Measurements from ENCODE around the gene SKOR1.

SKOR1 gene

DNA sequence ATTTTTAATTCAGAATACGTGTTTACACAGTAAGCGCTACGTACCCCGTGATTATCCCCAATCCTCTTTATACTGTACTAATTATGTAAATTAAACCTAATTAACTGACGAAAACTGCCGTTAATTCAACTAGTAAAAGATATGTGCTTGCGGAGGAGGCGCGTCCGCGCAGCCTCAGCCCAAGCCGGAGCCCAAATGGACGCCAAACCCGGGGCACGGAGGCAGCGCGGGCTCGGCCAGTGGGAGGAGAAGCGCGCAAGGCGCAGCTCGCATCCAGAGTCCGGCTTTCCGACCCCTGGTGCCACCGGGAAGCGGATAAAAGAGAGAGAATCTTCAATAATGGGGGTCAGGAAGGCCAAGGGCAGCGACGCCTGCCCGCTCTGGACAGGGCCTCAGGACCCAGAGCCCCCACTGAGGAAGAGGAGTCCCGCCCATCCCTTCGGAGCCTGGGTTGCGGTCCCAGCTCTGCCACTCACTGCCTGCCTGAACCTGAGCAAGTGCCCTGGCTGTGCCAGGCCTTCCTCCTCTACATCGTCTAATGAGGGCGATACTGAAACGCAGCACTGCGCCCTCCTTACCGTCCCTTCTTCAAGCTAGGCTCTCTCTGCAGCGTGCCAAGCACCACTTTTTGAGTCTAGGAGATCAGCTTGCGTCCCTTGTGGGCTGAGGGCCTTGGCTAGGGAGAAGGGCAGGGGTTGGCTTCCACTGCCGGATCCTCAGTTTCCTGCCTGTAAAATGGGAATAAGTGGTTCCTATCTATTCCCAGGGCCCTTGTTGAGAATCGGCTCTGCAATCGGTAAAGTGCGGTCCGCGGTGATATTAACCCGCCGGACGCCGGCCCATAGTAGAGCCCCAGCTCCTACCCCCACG lies 5.0 kb upstream of the SKOR1 start:
- DNase-seq (ENCODE audit: low read depth in 3 of 3), result no peak

DNA sequence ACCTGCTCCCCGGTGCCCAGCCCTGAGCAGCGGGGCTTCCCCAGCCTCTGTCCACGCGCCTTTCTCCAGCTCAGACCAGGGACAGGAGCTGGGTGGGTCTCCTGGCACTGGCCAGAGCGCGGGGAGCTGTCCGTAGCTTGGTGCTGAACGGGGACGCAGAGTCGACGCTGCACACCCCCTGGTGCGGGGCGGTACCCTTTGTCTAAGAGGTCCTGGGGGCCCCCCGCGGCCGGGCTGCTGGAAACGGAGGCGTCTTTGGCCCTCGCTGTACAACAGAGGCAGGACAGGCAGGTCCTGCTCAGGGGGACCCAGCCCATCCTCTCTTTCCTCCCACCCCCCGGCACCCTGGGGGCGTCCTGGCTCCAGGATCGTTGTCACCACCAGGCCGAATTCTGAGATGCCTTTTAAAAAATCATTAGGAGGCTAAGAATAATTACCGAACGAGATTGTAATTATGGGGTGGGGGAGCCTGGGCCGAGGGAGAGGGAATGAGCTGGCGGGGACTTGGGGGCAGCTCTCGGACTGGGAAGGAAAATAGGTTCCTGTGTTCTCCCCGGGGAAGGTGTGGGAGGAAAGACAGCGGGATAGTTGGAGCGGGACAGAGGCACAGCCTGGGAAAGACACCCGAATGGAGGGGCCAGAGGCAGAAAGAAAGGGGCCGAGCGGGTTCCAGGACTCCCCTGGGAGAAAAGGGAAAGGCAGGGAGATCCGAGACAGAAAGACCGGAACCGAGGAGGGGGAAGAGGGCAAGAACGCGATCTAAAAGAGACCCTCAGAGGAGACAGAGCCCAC lies 4.1 kb upstream of the SKOR1 start:
- DNase-seq (ENCODE audit: low read depth in 3 of 3), result no peak

DNA sequence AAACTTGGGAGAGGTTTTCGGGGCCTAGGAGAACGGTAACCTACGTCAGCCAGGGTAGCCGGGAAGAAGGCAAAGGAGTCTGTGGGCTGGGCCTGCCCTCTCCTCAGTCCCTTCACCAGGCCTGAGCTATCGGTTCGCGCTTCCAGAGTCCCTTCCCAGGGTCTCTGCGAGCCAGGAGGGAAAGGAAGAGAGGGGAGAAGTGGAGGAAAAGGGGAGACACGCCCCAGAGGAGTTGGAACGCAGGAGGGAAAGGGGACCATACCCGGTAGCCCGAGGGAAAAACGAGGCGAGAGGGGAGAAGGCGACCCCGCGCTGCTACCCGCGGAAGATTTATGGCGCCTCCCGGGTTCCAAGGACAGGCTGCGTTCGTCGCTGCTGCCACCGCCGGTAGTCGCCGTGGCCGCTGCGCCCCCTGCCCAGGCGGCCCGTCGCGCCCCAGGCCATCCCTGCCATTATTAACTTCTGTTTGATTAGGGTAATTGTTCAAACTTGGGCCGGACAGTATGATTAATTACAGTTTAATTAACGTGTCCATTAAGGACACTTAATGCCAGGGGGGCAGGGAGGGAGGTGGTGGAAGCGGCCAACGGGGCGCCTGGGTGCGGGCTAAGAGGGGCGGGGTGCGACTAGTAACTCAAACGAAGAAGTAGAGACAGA lies 3.4 kb upstream of the SKOR1 start:
- no peak for DNase-seq (ENCODE audit: low read depth in 3 of 3)

DNA sequence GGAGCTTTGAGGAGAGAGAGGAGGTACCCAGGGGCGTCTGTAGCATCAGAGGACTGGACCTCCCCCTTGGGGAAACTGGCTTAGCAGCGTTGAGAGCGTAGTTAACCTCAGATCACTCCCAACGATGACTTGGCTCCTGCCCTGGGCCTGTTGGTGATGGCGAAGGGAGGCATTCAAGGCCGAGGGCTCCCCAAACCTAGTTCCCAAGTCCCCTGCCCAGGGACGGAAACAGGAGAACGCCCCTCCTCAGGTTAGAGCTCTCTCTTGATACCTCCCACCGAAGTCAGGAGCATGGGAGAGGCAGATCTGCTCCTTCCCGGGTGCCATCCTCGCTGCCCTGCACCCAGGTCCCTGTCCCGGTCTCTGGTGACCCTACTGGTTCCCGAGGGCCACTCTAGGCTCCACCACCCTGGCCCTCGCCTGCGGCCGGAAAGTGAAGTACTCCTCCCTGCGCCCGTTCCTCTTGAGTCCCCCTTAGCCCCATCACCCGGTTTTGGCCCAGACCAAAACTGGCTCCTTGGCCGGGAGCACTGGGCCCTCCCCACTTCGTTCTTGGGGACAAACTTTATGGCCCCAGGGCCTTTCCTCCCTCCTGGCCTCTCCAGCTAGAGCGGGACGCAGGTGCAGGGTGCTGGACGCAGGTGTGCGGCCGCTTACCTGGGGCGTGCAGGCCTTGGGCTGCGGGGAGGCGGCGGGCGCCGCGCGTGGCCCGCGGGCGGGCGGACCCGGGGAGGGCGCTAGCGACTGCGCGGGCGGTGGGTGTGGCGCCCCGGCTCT lies 2.6 kb upstream of the SKOR1 start:
- no peak for DNase-seq (ENCODE audit: low read depth in 3 of 3)

DNA sequence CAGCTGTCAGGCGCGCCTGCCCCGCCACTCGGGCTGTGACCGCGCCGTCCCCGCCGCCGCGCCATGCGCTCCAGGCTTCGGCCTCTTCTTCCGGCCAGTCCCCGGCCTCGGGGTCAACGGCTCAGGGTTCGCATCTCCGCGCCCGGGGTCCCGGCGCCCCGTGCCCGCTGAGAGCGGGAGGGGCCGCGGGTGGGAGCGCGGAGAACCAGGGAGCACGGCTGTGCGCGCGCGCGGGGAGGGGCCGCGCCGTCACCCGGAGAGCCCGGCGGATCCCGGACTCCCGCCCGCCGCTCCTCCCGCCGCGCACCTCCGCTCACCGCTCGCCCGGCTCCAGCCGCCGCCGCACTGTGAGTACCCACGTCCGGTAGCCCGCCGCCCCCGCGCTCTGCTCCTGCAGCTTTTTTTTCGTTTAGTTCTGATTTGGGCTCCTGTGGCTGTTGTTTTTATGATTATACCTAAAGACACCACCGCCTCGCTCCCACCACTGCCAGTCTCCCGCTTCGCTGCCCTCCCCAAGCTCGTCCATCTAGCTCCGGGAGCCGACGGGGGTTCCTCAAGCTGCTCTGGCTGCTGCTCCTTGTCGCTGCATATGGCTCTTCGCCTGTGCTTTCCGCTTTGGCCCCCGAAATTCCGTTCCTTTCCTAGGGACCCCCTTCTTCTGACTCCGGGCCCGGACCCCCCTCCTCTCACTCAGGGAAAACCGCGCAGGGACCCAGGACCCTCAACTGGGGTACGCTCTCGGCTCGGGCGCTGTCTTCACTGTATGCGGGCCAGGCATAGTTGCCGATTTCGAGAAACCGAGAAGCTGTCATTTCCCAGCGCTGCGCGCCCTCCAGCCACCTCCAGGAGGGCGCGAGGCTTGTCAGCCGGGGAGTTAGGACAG lies 1.8 kb upstream of the SKOR1 start:
- no peak for DNase-seq (ENCODE audit: low read depth in 3 of 3)

DNA sequence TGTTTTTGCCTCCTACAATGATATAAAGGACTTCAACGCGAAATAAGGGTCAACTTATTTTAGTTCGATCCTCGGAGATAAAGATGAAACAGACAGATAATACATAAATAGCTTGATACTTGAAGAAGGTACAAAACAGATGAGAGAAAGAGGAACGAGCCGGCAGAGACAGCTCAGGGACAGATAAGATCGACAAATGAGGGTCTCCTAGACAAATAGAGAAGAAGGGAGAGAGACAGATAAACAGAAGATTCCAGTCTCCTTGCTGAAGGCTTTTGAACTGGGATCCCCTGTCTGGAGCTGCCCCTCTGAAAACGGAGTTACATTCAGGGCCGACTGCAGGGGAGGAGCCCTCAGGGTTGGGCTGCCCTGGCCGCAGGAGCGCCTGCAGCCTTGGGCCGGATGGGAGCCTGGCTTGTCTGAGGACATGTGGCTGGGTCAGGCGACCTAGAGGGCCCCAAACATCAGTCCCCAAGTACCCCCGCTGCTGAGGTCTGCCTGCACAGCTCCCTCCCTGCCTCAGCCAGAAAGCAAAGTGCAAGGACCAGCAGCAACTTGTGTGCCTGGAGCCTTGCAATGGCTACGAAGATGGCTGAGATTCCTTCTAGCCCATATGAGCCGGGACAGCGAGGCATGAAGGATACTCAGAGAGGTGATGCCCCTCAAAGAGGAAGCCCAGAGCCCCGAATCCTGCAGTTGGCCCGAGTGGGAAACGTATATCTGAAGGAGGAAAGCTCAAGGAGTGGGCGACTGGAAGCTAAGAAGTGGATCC lies 926 bp upstream of the SKOR1 start:
- no peak for DNase-seq (ENCODE audit: low read depth in 3 of 3)

DNA sequence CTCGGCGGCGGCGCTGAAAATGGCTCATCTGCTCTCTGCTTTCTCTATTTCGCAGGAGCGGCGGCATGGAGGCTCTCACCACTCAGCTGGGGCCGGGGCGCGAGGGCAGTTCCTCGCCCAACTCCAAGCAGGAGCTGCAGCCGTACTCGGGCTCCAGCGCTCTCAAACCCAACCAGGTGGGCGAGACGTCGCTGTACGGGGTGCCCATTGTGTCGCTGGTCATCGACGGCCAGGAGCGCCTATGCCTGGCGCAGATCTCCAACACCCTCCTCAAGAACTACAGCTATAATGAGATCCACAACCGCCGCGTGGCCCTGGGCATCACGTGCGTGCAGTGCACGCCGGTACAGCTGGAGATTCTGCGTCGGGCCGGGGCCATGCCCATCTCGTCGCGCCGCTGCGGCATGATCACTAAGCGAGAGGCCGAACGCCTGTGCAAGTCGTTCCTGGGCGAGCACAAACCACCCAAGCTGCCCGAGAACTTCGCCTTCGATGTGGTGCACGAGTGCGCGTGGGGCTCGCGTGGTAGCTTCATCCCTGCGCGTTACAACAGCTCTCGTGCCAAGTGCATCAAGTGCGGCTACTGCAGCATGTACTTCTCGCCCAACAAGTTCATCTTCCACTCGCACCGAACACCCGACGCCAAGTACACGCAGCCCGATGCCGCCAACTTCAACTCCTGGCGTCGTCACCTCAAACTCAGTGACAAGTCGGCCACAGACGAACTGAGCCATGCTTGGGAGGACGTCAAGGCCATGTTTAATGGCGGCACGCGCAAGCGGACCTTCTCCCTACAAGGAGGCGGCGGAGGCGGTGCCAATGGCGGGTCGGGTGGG lies 790 bp downstream of the SKOR1 start:
- no peak for DNase-seq (ENCODE audit: low read depth in 3 of 3)

DNA sequence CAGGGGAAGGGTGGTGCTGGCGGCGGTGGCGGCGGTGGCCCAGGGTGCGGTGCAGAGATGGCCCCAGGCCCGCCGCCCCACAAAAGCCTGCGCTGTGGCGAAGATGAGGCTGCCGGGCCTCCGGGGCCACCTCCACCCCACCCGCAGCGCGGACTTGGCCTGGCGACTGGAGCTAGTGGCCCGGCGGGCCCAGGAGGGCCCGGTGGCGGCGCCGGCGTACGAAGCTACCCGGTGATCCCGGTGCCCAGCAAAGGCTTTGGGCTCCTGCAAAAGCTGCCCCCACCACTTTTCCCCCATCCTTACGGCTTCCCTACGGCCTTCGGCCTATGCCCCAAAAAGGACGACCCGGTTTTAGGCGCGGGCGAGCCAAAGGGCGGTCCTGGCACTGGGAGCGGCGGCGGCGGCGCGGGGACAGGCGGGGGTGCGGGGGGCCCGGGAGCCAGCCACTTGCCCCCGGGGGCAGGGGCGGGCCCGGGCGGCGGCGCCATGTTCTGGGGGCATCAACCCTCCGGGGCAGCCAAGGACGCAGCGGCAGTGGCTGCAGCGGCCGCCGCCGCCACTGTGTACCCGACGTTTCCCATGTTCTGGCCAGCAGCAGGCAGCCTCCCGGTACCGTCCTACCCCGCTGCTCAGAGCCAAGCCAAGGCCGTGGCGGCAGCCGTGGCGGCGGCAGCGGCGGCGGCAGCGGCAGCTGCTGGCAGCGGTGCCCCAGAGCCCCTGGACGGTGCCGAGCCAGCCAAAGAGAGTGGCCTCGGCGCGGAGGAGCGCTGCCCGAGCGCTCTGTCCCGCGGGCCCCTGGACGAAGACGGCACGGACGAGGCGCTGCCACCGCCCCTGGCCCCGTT lies 1.6 kb downstream of the SKOR1 start:
- DNase-seq (ENCODE audit: low read depth in 3 of 3), result no peak

DNA sequence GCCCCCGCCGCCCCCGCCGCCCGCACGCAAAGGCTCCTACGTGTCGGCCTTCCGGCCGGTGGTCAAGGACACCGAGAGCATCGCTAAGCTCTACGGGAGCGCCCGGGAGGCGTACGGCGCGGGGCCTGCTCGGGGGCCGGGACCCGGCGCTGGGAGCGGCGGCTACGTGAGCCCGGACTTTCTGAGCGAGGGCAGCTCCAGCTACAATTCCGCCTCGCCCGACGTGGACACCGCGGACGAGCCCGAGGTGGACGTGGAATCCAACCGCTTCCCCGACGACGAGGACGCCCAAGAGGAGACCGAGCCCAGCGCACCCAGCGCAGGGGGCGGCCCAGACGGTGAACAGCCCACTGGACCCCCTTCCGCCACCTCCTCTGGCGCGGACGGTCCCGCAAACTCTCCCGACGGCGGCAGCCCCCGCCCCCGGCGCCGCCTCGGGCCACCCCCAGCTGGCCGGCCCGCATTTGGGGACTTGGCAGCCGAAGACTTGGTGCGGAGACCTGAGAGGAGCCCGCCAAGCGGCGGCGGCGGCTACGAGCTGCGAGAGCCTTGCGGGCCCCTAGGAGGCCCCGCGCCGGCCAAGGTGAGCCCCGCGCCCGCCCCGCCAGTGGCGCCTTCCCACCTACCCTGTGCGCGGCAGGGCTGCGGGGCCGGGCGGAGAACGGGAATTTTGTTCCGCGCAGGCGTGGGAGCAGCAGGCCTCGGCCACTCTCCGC lies 2.4 kb downstream of the SKOR1 start:
- DNase-seq (ENCODE audit: low read depth in 3 of 3), result no peak

DNA sequence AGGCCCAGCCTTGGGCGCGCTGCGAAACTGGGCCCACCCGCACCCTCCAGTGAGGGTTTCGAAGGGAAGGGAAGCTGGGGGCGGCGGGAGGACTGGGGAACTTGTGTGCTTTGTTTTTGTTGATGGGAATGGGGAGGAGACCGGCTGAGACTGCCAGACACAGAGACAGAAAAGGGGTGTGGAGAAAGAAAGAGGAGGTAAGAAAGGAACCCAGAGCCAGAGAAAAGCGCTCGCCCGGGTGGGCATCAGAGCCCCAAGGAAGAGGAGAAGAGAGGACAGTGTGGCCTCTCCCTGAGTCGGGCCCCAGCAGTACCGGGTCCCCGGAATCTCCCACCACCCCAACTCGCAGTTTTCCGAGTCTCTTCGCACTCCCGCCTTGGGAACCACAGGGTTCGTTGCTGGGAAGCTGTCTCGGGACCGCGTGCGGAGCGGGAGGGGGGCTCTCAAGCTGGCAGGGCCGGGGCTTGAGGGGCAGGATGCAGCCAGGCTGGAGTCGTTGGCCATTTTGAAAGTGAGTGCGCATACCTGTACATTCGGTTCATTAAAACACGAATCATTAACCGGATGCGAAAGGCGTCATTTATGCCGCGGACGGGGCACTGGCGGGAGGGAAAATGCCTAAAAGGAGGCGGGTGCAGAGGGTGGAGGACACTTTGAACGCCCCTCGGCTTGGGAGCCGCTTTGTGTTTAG lies 3.1 kb downstream of the SKOR1 start:
- DNase-seq (ENCODE audit: low read depth in 3 of 3), result no peak

DNA sequence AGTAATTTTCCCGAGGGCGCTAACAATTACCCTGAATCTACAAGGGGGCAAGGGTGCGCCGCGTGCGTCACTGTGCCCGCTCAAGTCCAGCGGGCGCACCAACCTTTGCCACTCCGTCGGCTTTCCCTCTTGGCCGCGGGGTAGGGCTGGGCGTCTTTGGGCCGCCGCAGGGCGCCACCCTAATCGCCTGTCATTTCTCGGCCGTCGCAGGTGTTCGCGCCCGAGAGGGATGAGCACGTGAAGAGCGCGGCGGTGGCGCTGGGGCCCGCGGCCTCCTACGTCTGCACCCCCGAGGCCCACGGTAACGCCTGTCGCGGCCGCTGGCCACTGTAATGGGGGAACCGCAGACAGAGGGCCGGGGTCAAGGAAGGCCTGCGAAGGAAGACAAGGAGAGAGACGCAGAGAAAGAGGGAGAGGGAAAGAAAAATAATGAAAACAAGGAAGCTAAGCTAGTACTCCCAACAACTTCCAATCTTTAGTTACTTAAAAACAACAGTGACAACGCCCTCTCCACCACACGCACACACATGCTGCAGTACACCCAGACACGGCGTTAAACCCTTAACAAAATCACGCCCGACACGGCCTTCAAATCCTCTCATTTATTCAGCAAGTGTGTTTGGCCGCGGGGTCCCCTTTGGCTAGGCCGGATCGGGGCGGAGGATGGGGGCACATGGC lies 3.8 kb downstream of the SKOR1 start:
- no peak for DNase-seq (ENCODE audit: low read depth in 3 of 3)

DNA sequence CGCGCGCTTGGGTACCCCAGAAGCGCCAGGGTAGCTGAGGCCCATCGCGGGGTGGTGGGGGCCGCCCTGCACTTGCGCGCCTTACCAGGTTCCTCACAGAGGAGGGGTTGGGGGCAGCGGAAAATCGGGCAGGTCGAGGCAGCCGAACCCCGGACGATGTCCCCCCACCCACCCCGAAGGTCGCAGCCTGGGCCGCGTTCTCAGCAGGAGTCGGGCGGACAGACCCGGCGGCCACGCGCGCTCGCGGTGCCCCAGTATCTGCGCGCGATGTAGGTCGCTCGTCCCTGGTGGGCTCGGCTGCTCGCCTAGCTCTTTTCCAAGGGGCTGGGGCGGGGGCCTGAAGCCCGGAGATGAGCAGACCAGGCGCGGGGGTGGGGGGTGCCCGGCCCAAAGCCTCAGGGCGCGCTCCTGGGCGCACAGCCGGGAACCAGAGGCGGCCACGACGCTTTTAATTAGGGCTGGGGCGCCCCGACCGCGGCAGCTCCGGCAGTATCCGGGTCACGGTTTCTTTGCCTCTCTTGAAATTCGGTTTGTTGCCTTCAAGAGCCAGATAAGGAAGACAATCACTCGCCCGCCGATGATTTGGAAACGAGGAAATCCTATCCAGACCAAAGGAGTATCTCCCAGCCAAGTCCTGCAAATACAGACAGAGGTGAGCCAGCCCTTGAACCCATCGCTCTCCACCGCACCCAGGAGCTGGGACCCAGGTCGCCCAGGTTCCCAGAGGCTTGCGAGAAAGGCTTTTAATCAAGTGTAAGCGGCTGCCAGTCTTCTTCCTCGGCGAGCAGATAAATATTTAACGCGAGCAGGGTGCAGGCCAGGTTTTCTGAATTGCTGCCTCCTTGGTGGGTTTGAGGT lies 4.6 kb downstream of the SKOR1 start:
- DNase-seq (ENCODE audit: low read depth in 3 of 3), result no peak

DNA sequence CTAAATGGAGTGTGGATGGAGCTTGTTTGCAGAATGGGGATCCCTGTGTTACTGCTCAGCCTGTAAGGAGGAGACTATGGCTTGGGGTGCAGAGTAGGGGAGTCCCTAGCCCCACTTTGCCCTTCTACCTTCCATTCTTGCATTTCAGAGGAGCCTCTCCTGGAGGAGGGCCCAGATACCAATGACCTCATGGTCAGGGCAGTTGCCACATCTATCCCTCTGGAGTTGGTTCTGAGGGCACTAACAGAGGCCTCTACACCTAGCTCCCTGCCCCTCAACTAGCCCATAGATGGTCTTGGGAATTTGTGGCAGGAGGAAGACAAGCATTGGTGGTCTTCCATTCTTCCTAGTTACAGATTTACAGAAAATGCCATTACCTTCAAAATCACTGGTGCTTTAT lies 6.1 kb downstream of the SKOR1 start:
- no peak for DNase-seq (ENCODE audit: low read depth in 3 of 3)

DNA sequence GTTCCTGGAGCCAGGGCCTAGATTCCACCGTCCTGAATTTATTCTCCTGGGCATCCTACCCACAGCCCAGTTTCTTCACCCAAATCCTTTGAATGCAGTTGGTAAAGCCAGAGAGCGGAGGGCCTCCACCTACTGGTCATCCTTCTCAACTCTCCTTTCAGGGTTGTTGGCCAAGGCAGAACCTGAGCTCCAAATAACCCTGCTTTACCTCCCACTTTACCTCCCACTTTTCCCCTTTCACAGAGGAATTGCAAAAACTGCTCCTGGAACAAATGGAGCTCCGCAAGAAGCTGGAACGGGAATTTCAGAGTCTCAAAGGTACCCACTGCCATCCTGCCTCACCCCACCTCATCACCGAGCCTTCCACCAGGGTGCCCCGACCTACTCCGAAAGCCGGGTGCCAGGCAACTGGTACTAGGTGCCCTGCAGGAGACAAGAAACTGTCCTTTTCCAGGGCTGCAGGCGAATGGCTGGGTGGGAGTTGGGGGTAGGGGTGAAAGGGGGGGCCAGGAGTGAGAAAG lies 6.8 kb downstream of the SKOR1 start:
- DNase-seq (ENCODE audit: low read depth in 3 of 3), result no peak
